HG02938 (cell line): Measurements from ENCODE around the gene DYRK1A.
"Not testable (repeated sequence)": the region's sequence is repeated elsewhere in the genome, so short reads cannot be mapped to it uniquely, and the experiment has no call there.

ENCODE experiments used
- ATAC-seq: cut with Tn5 transposase; IDR thresholded peaks from one replicate; pipeline ENCODE4 v1.9.1; 2021; ENCODE audit warnings: mild to moderate bottlenecking, moderate library complexity; ENCODE audit not compliant: unreplicated experiment

DYRK1A gene

DNA sequence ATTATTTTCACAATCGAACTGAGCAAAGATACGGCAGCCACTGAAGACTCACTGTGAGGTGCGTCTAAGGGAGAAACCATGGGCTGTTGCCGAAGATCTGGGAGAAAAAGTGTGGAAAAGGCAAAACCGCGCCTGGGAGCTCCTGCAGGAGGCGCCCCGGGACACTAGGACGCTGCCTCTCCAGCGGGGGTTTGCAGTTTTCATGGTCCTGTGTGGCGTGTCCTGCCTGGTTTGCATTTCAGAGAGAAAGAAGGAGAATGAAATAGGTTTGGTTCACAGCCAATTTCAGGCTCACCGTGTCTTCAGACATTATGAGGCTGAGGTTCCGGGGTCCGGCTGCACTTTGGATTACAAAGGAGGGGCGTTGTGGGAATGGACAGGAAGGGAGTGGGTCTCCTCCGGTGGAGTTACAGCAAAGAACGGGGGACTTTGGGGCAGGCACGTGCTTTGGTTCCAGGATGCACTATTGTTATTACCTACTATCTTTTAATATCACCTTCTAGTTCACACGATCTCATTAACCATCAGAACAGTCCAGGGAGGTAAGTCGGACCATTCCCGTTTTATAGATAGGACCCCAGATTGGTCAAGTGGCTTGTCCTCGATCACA is 179.8 kb downstream of the DYRK1A start:
- ATAC-seq = no peak

DNA sequence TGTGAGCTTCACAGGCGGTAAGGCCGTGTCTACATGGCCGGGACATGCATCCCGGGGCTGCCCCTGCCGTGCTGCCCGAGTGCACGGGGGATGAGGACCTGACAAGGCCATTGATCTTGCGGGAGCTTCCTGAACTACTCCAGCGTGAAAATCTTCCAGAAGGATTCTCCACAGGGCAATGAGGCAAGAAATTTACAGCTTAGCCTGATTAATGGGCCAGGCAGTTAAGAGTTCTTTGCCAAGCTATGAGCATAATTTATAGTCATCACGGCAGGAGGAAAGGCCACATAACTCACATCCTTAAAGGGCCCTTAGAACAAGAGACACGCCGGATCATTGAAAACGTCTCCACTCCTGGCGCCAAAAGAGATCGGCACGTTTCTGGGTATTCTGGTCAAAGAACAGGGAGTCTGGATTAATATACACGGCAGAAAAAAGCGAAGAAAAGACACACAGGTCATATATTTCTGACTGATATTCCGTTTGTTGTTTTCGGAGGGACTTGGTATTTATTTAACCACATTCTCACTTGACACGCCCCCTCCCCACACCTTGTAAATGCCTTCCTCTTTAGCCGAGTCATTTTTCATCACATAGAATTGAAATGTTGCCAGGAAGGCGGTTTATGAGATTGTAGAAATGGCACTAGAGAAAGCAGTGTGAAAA is 180.5 kb downstream of the DYRK1A start:
- ATAC-seq = no peak

DNA sequence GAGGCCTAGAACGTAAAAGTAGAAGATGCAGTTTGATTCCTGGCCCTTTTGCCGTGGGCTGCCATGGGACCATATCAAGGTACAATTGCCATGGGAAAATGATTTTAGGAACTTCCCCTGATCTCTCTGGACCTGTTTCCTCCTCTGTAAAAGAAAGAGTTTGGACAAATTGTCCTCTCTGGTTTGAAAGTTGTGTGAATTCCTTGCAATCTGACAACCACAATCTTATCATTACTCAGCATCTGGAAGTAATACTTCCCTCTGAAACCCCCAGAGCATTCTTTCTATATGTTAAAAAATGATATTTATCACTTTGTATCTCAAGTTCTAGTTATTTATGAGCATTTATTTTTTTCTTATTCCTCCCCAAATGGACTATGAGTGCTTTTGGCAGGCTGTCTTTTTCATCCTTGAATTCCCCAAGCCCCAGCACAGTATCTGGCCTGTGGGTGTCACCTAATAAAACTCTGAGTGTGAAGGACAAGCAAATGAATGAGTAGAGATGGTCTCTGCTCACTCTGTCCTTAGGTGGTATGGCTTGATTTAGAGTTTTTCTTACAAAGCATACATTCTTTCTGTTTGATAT is 181.1 kb downstream of the DYRK1A start:
- ATAC-seq = no peak

DNA sequence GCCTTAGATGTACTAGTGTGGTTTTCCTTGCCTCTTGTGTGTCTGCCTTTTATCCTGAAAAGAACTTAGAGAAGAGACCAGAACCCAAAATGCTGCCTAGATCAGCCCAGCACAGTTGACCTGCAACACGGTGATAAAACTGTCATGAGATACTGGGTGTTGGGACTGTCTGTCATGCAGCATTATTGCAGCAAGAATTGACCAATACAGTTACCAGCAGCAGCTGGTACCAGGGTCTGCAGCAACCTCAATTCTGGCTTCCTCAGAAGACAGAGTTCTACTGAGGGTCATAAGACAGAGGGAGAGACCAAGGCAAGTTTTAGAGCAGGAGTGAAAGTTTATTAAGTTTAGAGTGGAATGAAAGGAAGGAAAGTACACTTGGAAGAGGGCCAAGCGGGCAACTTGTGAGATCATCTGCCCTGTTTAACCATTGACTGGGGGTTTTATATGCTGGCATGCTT is 182.0 kb downstream of the DYRK1A start:
- no peak for ATAC-seq

DNA sequence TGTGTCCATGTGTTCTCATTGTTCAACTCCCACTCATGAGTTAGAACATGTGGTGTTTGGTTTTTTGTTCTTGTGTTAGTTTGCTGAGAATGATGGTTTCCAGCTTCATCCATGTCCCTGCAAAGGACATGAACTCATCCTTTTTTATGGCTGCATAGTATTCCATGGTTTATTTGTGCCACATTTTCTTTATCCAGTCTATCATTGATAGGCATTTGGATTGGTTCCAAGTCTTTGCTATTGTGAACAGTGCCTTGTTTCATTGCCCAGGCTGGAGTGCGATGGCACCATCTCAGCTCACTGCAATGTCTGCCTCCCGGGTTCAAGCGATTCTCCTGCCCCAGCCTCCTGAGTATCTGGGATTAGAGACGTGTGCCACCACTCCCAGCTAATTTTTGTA is 183.2 kb downstream of the DYRK1A start:
- not testable (repeated sequence) for ATAC-seq

DNA sequence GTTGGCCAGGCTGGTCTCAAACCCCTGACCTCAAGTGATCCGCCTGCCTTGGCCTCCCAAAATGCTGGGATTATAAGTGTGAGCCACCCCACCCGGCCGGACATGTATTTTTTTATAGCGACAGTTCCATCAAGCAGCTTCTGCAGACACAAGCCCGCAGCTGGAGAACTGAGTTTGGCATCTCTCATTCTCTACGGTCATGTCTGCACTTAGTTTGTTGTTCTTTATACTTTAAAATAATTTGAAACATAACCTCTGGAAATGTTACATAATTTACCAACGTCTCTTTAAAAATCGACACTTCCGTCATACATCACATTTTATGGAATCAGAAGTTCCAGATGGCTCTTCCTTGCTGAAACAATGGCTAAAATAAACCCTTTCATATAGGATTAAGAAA is 183.6 kb downstream of the DYRK1A start:
- no peak for ATAC-seq

DNA sequence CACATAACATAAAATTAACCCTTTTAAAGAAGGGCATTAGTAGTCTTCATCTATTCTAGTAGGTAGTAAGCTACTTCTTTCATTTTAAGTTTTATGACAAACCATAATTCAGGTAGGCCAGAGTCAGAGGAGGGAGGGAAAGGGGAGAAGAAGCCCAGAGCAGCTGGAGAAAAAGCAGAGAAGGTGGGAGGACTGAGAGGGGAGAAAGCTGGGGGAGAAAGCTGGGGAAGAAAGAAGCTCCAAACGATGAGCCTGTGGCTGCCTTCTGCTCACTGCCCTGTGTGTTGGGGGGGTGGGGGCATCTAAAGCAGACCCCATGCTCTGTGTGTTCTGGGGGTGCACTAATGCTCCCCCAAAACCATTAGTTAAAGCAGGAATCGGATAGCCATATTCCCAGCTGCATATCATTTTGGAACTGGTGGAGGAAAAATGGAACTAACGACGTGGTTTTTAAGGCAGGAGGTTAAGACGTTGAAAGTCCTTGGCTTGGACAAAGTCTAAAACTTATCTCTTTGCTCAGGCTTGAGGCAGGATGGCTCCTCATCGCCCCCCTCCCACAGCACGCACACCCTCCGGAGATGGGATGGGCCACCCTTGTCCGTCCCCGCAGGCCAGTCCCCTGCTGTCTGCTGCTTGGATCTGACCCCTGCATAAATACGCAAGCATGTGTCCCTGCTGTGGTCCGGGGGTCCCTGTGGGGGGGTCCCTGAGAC is 184.2 kb downstream of the DYRK1A start:
- no peak for ATAC-seq

DNA sequence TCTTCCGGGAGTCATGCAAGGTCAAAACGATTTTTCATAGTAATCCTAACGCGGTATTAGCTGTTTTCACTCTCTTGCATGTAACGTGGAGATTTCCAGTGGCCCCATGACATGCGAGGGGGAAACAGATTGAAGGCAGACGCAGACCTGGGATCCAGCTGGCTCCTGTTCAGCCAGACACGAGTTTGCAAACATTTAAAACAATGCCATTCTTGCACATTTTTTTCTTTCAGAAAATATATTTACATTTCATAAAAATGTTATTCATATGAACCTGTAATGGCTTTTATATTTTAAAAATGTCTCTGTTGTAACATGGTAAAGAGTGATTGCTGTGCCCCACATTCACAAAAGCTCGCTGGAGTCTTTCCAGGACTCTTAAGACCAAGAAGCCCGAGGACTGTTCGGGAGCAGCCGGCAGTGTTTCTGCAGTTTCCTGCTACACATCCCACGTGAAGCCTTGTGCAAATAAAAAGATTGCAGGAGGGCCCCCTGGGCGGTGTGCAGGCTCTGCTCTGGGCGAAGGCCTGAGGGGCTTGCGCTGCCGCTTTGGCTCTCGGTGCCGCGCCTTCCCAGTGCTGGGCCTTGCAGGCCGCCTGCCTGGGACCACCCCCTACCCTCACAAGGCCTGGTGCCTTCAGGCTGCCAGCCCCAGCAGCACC is 184.9 kb downstream of the DYRK1A start:
- no peak for ATAC-seq

DNA sequence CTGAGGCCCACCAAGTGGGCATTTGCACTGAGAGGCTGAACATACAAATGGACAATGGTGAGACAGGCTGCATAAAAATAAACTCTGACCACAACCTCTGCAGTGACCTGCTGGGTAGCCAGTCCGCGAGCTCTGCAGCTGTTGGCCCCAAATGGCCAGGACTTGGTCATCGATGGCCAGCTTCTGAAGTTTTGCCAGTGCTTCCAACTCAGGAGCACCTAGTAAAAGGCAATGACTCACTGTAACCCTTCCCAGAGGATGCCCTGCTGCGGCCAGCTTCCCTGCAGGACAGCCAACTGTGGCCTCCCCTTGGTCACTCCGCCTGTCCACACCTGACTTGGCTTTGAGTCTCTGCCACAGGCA is 185.4 kb downstream of the DYRK1A start:
- ATAC-seq = no peak

DNA sequence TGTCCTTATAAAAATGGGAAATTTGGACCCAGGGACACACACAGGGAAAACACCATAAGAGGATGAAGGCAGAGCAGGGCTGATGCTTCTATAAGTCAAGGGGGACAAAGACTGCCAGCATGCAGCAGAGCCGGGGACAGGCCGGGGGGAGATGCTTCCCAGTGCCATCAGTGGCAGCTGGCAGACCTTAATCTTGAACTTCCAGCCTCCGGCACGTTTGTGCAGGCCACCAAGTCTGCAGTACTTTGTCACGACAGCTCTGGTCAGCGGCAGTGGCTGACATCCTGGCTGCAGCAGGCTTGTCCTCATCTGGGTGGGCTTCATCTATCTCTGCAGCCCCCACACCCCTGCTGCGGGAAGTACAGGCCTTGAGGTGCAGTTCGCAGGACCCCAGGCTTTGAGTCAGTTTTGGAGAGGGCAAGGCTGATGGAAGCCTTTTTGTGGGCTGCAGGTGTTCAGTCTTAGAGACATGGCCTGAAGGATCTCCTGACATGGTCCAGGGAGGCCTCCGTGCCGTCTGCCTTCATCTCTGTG is 186.0 kb downstream of the DYRK1A start:
- no peak for ATAC-seq

DNA sequence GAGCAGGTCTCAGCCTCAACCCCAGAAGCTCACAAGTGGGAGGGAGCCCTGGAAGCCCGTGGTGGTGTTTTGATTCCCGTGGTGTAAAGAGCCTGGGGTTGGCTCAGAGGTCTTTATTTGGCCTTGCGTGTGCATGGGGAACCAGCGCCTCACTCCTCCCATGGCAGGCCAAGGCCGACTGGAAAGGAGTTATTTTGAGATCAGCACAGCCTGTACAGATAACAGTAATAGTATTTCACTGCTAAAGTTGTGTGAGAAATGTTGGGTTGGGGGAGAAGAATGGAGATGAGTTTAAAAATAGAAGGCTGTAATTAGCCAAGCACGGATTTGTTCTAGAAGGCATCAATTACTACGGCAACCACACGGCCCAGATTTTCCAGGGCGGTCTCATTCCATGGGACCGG is 186.5 kb downstream of the DYRK1A start:
- ATAC-seq = no peak

DNA sequence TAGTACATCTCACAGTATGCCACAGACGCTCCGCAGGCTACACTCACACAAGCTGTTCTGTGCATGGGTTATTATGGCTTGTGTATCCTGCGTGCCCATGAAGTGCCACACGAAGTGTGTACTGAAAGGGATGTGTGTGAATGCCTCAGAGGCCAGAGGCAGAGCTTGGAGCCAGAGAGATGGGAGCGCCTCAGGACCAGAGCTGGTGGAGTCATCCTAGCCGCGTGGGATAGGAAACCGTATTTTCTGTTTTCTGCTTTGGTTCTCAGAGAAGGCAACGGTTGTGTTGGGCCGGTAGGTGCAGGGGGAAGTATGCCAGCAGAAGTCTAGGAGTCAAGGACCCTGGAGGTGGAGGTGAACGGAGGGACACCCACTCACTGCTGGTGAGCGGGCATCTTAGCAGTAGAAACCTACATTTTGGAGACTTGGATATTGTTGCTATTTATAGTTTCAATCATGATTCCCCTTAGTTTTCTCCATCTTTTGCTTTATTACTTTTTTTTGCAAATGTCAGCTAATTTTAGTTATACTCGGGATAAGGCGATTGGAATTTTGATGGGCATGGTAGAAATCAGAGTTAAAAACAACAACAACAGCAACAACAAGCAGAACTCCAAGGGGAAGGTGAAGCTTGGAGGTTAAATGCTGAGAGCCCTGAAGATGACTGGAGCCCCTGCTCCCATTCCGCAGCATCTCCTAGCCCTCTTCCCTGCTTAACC is 188.2 kb downstream of the DYRK1A start:
- ATAC-seq = no peak

DNA sequence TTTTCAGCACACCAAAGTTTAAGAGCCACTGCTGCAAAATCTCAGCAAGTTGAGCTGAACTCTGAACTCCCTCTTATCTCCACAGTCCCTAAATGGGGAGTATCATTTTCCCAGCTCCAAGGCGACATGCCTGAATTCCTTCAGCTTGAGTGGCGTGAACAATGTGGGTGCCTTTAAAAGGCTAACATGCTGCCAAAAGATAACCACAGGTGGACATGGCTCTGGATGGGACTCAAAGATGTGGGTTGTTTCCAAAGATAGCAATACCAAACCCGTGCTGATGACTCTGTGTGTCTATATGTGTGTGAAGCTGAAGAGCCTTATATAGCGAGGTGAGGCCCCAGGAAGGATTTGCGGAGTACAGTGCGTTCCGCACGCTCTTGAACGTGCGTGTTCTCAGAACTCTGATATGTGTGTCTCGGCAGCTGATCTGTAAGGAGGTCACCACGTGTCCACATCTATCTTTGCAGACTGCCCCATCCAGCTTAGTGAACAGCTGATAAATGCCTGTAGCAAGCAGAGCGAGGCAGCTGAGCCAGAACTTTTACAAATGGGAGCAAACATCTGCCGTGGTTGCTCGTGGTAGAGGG is 189.2 kb downstream of the DYRK1A start:
- ATAC-seq = no peak

DNA sequence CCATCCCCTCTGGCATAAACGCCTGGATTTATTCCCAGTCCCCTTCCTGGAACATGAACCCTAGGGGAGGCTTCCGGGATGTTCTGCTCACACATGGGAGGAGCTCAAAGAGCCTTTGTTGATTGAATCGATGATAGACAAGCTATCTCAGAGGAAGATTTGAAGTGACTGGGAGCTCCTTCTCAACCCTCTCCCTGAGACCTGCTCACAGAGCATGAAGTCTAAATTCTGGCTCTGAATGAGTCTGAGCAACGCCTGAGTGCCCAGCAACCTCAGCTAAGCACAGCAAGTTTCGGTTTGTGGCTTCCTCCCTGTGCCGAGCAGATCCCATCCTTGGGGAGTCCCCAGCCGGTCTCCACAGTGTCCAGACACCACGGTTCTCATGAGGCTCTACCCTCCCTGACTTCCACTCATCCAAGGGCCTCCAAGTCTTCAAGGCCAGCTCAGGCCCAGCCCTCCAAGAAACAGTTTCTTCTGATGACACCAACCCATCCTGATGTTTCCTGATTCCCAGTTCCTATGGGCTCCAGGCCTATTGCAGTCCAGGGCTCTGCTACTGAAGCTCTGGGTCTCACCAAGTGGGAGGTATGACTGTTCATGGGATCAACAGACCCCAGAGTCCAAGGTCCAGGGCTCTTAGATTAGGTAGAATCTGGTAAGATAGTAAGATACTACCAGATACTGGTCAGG is 190.8 kb downstream of the DYRK1A start:
- ATAC-seq = peak; percentile 98

DNA sequence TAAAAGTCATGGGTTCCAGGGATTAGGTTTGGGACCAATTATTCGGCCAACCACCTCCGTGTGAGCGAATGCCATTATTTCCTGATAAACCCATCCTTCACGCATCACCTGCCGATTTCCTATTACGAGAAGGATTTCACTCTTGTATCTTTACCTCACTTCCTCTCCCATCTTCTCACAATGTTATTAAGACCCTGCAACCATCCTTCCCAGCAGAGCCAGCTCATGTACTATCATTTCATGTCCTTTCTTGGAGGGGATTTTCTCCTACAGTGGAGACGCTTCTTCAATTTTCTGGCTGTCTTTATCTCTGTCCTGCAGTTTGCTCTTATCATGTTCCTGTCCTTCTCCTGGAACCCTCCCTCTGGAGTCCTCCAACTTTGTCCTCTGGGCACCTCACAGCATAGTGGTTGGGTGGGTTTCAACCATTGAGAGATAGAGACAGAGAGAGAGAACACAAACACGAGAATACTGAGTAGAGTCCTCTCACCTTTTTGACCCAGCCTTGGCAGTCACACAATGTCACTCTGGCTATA is 192.2 kb downstream of the DYRK1A start:
- ATAC-seq = no peak

DNA sequence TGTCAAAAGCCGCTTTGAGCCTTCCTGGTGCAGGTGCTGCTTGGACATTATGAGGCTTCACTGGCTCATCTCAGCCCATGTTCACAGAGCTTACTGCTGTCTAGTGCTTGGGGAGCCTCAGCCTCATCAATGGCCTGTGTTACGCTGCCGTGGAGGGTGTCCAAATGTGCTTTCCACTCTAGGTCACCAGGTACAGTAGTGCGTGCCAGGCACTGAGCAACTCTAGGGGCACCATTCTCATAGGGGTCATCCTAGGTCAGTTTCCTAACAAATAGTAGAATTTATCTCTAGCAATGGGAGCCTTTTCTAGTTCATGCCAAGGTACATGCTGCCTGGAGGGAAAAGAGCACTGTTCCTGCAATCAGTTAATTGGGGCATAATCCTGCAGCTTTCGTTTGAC is 193.8 kb downstream of the DYRK1A start:
- no peak for ATAC-seq

DNA sequence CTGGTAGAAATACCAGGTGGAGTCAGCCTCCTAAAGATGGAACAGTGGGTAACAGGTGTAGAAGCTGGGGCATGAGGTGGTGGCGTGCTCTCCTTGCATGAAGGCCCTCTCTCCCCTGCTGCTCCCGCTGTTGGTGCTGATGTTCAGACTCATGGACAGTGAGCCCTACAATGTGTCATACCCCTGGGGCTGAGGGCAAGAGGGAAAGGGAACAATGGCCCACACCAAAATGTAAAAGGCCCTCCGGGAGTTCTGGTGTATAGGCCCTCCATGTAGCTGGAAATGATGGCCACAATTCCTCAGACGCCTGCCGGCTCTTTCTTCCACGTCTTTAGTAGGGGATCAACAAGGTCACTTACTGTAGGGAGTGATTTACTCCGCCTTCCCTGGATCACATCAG is 194.9 kb downstream of the DYRK1A start:
- ATAC-seq = no peak

DNA sequence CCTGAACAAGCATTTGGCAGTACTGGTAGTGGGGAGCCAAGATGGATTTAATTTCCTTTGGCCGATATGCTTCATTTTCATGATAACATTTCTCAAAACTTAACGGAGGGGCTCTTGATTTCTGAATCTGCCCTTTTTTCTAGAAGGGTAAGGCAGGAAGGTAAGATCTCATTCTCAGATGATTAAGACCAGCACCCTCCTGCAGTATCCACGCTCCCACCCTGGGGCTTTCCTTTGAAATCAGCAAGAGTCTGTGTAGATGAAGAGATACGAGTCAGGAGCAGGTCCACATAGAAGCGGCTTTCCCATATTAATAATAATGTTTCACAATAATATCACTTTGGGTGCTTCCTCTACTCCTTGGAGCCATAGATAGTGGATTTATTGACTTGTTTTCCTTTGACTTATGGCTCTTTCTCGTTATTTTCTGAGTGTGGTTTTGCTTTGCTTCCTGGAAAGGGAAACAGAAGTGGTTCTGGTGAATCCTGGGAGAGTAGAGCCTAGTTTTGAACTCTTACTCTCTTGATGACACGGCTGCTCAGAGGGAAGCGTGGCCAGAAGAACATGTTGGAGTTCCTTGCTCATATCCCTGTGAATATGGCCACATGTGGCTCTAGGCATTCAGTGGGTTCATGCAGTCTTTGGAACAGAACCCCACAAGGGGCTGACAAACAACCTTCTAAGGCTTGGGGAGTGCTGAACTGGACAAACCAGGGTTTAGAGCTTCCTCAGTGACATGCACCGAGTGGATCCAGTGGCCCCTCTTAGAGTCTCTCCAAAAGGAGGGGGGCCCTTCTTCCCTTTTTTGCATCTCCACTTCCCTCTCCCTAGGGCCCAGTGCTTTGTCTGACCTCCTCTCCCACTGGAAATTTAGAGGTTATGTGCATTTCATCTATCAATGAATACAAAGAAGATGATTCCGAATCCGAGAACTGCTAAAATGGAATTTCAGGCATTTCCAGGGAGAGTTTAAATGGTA is 195.7 kb downstream of the DYRK1A start:
- ATAC-seq = no peak
